GM21619 (cell line): ENCODE data around the gene METTL26.

Experiments
- ATAC-seq: cut with Tn5 transposase; IDR thresholded peaks from one replicate; pipeline ENCODE4 v1.9.1; 2021; ENCODE audit not compliant: unreplicated experiment

The METTL26 gene

DNA sequence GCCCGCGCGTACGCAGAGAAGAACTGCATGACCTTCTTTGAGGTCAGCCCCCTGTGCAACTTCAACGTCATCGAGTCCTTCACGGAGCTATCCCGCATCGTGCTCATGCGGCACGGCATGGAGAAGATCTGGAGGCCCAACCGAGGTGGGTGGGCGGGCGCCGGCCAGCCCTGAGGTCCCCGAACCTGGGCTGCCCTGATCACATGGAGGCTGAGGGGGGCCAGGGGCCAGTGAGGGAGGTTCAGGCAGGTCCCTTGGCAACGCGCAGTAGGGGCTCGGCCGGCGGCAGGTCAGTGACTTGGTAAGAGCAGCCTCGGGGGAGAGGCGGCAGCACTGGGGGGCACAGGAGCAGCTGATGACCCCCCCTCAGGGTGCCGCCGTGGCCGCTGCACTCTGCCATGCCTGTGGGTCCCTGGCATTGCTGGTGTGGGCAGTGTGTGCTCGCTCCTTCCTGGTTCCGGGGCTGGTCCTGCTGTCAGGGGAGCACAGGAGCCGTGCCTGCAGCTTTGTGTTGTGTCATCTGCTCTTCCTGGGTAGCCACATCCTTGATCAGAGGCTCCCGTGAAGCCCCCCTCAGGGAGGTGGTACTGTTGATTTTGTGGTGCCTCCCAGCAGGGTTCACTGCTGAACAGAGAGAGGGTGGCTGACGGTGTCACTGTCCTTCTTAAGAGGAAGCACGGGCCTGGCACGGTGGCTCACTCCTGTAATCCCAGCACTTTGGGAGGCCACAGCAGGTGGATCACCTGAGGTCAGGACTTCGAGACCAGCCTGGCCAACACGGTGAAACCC, 9.9 kb downstream of the METTL26 start:
- no peak for ATAC-seq

DNA sequence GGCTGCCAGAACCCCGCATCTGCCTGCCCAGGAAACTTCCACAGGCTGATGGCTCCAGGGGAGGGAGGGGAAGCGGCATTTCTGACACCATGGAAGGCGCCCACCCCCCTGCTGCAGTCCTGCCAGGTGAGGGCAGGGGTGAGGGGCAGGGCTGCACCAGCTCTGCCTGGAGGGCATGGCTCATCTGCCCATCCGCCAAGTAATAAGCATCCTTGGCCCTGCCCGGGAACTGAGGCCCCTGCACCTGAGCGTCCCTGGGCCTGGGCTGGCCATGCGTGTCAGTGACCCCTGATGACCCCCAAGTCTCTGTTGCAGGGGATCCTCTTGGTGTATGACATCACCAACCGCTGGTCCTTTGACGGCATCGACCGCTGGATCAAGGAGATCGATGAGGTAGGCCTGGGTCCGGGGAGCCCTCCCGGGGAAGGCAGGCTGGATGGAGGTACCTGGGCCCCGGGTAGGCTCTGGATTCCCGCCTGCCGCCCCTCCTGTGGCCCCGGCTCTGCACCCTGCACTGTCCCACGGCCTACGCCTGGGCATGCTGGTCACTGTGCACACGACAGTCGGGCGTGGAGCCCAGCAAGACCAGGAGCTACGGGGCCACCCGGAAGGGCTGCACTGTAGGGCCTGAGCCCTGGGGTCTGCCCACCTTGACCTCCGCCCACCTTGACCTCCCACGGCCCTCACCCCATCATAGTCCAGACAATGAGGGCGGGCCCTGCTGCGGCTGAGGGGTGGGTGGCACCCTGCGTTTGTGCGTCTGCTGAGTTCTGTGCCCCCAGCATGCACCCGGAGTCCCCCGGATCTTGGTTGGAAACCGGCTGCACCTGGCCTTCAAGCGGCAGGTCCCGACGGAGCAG, 10.8 kb downstream of the METTL26 start:
- no peak for ATAC-seq

DNA sequence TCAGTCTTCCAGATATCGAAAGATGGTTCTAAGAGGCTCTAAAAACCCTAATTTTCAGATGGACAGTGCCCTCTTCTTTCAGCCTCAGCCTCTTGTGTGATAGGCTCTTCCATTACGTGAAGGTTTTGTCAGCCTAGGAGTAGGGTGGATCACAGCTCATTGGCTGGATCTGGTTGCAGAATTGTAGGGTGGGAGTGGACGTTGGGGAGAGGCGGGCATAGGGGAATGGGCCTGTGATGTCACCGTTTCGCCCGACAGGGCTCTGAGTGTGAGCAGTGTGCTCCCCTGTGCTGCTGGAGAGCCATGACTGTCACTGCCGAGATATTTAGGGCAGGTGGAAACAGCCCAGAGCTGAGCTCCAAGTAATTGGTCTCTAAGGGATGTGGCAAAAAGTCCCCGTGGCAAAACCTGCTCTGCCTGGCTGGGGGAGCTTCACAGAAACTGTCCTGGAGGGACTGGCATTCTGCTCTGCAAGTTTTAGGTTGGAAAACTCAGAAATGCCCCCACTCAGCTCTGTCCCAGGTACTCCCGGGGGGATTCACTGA, 11.5 kb downstream of the METTL26 start:
- ATAC-seq: no peak

DNA sequence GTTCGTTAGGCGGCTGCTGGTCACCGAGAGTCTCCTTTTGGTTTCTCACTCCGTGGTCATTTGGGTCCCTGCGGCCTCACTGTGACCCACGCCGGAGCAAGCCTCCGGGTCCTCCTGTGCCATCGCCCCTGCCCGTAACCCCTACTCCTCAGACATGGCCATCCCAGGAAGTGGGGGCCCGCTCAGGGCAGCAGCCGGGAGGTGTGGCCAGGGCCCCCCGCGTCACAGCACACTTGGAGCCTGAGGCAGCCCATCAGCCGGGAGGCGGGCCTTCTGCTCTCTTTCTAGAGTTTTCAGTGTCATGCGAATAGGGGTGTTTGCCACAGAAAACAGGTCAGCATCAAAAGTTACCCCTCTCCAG, 13.2 kb downstream of the METTL26 start:
- no peak for ATAC-seq

DNA sequence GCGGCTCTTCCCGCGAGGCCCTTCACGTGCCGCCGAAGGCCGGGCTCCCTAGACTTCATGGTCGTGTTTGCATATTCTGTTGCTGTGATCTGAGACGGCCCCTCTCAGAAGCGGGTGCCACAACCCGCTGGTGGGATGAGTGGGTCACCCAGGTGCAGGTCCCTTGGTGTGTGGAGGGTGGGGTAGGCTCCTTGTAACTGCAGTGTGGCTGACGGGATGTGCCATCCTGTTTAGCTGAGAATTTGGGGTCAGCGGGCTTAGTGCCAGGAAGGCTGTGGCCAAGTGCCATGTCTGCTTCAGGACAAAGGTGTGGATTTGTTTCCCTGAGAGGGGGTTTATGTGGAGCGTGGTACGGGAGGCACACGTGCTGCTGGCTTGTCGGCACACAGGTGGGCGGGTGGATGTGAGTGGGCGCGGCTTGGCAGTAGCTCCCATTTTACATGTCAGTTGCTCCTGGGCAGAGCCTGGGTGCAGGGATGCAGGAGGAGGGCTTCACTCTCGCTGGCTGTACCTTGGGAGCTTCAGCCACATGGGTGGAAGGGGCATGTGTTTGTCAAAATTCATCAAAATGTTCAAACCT, 14.5 kb downstream of the METTL26 start:
- ATAC-seq: no peak

DNA sequence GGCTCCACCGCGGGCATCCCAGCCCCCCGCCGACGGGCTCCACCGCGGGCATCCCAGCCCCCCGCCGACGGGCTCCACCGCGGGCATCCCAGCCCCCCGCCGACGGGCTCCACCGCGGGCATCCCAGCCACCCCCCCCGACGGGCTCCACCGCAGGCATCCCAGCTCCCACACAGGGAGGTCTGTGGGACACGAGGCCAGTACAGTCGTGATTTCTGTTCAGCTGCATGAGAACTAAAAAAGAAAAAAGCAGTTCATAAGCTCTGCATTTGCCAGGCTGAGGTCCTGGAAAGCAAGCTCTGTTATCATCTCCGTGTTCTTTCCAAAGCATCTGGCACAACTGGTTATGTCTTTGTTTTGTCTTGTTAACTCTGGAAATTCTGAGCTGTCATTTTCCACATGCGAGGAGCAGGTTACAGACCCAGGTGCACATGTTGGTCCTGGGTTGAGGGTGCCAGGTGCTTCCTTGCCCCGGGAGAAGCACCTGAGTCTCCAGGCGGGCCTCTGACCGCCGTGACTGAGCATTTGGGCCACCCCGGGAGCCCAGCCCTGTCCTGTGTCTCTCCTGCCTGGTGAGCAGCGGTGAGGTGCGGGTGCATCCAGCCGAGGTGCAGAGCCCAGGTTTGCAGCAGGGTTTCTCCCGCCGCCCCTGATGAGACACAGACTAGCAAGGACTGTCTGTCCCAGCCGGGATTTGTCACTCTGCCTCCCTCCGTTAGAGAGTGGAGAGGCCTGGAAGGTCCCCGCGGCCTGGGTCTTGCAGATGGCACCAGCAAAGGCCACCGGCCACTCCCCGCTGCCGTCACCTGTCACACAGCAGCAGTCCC, 15.2 kb downstream of the METTL26 start:
- ATAC-seq: no peak

DNA sequence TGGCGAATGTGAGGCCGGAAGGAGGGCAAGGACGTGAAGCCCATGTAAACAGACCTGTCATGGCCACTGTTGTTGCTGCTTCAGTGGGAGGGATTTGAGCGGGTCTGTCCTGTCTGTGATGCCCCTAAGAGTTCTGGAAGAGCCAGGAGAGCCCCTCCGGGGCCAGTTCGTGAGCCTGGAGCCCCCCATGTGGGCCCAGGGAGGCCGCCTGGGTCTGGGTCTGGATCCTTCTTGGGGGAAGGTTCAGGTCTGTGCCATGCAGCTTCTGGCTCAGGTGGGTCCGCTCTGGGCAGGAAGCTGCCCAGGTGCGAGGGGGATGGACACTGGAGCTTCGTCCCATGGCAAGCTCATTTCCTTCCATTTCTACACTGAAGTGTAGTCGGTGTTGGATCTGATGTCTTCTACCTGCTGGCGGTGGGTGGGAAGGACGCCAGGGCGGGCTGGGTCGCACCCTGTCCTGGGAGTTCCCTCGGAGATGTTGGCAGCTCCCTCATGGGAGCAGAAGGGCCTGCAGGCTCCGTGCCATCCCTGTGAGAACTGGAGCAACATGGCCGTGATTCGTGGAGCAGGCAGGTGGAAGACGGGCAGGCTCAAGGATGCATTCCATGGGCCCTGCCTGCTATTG, 16.5 kb downstream of the METTL26 start:
- ATAC-seq: no peak

DNA sequence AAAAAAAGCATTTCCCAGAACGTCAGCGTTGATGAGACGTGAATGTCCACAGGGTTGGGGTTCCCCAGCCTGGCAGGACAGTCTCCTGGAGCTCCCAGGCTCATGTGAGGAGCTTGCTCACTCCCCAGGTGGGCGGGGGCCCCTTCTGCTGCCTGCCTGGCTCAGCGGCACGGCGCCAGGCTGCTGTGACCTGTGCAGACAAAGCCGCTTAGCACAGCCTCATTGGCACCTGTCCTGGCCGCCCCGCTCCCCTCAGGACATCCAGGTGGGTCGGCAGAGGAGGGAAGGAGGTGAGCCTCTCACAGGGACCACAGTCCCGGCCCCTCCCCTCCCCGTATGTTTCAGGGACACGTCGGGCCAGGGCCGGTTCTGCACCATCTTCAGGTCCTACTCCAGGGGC, 18.2 kb downstream of the METTL26 start:
- no peak for ATAC-seq

DNA sequence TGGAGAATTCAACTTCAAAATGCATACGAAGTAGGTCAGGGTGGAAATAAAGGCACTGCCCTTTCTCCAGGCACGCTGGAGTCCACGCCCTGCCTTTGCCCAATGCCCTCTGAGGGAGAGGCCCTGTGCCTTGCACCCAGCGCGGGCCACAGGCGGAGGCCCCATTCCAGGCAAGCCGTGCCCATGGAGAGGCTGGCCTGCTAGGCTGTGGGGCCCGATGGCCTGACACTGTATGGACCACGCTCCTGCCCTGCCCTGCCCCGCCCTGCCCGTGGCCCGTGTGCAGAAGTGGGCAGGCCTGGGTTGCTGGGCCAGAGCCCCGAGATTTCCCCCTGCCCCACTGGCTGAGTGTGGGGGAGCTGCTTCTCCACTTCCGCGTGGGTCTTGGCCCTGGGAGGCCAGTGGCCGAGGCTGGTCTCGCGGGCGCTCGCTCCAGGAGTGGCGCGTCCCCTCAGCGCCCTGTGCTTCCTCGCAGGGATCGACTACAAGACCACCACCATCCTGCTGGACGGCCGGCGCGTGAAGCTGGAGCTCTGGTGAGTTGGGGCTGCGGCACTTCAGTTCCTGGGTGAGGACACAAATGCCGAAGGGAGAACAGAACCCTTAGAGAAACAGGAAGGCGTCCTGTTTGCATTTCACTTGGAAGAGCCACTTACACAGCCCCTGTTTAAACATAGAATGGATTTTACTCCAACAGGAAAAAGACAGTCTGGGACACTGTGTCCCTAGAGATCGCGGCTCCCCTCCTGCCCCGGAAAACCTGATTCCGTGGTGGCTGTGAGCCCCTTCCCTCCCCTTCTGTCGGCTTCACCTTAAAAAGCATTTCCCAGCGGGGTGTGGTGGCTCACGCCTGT, 19.1 kb downstream of the METTL26 start:
- no peak for ATAC-seq

DNA sequence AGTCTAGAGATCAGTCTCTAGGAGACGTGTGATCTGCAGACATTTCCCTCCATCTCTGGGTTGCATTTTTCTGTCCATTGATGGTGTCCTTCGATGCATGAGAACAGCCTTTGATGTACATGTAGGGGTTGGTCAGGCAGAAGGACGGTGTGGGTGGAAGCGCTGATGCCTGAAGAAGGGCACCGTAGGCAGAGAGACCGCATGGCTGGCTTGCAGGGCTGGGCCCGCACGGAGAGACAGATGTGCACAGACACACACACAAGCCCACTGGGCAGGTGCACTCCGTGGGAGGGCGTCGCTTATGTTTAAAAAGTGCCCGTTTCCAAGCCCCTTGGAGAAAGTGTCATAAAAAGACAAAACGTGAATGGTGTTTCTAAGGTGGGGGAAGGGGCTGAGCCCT, 21.0 kb downstream of the METTL26 start:
- ATAC-seq: no peak

DNA sequence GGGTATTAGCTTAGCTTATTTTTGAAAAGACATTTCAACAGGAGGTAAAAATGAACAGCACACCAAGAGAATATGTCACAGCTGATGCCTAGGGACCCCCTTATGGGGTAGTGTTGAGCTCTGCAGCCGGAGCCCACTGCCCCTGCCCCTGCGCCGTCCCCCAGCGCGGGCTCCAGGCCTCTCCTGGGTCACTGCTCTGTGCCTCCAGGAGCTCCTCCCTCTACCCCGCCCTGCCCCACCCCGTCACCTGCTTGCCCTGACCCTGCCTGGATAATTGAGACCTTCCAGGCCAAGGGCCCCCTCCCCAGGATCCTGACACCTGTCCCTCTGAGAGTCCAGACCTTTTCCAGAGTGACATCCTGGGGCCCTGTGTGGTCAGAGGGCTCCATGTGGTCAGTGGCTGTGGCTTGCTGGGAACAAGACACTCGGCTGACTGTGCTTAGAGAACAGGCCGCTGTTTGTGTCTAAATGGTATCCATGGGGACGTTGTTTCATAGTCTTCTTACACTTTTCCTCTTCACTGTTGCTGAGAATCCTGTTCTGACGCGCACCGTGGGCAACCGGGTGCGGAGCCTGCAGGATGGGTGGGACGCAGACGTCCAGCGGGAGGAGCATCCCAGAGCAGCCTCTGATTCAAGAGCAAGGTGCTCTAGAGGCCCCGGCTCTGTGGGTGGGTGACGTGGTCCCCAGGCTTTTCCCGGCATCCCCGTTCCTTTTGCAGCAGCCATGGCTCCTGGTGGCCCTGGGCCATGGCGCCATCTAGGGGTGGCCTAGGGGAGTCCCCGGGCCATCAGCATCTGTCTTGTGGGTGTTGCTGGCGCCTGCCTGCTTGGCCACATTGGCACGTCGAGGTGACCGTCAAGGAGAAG, 25.4 kb downstream of the METTL26 start:
- no peak for ATAC-seq

DNA sequence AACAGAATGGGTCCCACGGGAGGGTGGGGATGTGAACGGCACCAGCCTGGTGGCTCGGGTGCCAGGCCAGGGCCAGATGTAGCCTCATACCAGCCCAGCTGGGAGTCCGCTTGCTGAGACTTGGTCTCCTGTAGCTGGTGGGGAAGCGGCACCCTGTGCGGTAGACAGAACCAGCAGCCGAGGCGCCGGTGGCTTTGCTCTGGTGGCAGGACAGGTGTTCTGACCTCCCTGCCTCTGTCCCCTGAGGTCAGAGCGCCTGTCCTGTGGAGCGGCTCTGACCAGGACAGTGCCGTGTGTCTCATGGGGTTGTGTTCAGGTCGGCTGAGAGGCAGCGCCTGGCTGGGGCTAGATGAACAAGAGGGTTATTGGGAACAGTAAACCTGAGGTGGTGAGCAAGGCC, 26.1 kb downstream of the METTL26 start:
- ATAC-seq: no peak

DNA sequence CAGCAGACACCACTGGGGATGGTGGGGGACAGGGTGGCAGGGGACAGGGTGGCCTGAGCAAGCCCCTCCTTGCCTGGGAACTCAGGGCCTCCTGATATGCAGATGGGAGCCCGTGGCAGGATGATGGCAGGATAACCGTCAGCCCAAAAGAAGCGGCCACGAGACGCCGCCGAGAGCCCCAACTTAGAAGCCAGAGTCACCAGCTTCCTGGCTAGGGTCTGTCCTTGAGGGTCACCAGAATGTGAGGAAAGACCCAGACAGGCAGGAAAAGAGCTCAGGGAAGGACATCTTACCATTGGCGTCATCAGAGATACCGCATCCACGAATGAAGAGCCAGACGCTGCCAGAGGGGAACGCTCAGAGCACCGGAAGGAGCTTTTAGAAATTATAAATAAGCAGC, 26.8 kb downstream of the METTL26 start:
- no peak for ATAC-seq

DNA sequence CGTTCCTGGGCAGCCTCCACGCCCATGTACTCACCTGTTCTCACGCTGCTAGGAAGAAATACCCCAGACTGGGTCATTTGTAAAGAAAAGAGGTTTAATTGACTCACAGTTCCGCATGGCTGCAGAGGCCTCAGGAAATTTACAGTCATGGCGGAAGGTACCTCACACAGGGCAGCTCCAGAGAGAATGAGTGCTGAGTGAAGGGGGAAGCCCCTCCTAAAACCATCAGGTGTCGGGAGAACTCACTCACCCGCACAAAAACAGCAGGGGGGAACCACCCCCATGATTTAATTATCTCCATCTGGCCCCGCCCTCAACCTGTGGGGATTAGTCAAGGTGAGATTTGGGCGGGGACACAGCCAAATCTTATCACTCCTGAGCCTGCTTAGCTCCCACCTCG, 28.1 kb downstream of the METTL26 start:
- no peak for ATAC-seq

DNA sequence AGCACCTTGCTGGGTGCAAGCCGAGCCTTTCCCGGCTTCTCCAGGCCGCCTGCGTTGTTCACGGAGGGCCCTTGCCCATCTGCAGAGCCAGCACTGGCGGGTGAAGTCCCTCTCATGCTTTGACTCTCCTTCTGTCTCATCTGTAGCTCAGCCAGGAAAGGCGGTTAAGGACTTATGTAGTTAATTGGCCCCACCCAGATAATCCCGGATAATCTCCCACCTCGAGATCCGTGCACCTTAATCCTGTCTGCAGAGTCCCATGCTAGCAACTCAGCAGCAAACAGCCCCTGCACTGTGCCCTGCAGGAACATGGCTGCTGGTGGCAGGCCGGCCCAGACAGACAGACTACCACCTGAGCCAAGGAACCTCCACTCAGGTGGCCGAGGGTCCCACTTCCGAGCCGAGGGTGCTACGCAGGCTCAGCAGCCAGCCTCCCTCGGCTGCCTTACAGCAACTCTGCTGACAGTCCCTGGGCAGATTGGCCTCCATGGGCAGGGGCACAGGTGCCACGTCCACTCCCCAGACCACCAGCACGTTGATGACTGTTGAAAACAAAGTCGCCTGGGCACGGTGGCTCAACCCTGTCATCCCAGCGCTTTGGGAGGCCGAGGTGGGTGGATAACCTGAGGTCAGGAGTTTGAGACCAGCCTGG, 29.3 kb downstream of the METTL26 start:
- no peak for ATAC-seq

DNA sequence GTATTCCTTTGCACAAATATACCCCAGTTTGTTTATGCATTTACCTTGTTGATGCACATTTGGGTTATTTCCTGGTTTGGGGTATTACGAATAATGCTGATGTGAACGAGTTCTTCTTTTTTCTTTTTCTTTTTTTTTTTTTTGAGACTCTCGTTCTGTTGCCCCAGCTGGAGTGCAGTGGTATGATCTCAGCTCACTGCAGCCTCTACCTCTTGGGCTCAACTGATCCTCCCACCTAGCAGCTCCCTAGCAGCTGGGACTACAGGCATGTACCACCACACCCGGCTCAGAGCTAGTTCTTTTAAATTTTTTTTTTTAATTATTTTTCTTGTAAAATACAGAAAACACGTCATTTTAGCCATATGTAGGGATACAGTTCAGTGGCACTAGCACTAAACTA, 32.2 kb downstream of the METTL26 start:
- ATAC-seq: no peak

DNA sequence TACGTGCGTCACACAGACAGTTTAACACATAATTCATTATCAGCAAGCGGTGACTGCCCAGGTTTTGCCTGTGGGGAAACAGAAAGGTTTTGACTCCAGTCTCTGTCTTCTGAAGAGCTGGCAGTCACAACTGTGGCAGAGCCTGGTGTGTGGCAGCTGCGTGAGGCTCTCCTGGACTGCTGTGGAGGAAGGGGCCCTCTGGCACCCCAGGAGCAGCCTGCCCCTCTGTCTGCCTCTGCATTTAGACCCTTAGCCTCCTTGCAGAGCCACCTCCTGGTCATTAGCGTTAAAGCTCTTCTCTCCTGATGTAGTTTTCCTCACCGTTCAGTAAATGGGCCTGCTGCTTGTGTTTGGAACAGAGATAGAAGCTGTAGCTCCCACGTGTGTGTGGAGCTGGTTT, 35.3 kb downstream of the METTL26 start:
- no peak for ATAC-seq
